ENCODE results near the gene COL24A1.
"Not testable (repeated sequence)": the region's sequence is repeated elsewhere in the genome, so short reads cannot be mapped to it uniquely, and the experiment has no call there.

The COL24A1 gene

DNA sequence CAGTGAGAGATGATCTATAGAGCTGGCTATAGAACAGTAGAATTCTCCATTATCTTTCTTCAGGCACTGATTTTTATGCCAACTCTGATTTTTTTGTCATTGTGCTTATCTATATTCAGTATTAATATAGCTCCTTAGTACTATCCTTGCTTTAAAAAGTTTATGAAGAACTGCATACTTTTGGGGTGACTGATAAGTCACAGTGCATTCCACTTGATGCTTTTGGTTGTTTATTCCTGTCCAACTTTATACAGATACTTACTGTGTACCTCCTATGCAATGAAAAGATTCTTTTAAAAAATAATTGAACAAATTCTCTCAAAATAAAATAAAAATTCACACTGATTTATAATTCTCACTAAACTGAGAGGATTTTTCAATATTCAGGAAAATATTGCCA lies 71.6 kb downstream of the COL24A1 start:
- no peak for DNase-seq (ENCODE audit: low spot score)
- TF ChIP-seq, protein P1, sequence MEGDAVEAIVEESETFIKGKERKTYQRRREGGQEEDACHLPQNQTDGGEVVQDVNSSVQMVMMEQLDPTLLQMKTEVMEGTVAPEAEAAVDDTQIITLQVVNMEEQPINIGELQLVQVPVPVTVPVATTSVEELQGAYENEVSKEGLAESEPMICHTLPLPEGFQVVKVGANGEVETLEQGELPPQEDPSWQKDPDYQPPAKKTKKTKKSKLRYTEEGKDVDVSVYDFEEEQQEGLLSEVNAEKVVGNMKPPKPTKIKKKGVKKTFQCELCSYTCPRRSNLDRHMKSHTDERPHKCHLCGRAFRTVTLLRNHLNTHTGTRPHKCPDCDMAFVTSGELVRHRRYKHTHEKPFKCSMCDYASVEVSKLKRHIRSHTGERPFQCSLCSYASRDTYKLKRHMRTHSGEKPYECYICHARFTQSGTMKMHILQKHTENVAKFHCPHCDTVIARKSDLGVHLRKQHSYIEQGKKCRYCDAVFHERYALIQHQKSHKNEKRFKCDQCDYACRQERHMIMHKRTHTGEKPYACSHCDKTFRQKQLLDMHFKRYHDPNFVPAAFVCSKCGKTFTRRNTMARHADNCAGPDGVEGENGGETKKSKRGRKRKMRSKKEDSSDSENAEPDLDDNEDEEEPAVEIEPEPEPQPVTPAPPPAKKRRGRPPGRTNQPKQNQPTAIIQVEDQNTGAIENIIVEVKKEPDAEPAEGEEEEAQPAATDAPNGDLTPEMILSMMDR (IDR thresholded peaks at IDR 0.05; ENCODE audit: extremely low read depth, missing control alignments): no peak

DNA sequence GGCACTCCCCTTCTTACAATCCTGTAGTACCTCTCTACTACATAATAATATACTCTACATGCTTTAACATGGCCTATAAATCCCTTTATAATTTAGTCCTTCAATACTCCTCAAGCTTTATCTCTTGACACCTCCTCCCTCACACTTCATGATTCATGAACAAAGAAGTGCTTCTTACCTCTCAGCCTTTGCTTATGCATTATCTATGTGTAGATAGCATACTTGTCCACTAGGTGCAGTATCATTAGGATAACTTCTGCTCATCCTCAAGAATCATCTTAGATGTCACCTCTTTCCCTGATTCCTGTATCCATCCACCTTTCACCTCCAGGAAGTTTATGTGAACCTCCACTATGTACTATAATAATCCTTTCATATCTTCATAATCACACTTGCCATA lies 74.4 kb downstream of the COL24A1 start:
- DNase-seq (ENCODE audit: low spot score): no peak

GRCh38 chr1:86072474-86072873 lies 84.1 kb downstream of the COL24A1 start:
- DNase-seq (ENCODE audit: low spot score): not testable (repeated sequence)

More for the DNA sequence above, 74.4 kb downstream of the COL24A1 start:
- TF ChIP-seq, protein P1 (IDR thresholded peaks at IDR 0.05; ENCODE audit: extremely low read depth, missing control alignments): no peak

GRCh38 chr1:86071870-86072269 lies 84.7 kb downstream of the COL24A1 start:
- not testable (repeated sequence) for DNase-seq (ENCODE audit: low spot score)

GRCh38 chr1:86069757-86070145 lies 86.8 kb downstream of the COL24A1 start:
- no peak for DNase-seq (ENCODE audit: low spot score)
- TF ChIP-seq, protein P1 (IDR thresholded peaks at IDR 0.05; ENCODE audit: extremely low read depth, missing control alignments): no peak

DNA sequence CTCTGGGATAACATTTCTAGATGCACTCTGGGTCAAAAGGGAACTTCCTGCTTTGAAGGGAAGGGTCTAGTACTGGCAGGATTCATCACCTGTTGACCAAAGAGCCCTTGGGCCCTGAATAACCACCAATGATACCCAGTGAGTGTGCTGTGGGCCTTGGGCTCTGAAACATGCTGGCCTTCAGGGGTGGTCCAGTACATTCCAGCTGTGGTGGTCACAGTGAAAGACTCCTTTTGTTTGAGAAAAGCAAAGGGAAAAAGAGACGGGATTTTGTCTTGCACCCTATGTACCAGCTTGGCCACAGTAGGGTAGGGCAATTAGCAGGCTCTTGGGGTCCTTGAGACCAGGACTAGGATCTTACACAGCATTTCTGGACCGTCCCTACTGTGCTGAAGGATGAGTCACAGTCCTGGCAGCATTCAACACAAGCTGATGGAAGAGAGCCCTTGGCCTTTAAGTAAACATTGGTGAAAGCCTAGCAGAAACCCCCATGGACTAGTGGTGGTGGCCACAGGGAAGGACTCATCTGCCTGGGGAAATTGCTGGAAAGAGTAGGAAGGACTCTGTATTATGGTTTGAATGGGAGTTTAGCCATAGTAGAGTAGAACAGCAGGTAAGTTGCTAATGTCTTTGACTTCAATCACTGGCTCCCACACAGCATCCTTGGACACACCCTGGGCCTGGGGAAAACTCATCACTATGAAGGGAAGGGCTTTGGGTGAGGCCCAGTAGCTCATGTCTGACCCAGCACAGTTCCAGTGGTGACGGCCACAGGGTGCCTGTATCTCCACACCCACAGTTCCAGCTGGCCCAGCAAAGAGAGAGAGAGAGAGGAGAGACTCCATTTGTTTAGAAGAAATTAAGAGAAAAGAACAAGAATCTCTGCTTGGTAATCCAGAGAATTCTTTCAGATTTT lies 87.5 kb downstream of the COL24A1 start:
- TF ChIP-seq, protein P1 (IDR thresholded peaks at IDR 0.05; ENCODE audit: extremely low read depth, missing control alignments): no peak
- DNase-seq (ENCODE audit: low spot score): no peak

GRCh38 chr1:86068271-86068721 lies 88.3 kb downstream of the COL24A1 start:
- DNase-seq (ENCODE audit: low spot score): no peak
- TF ChIP-seq, protein P1 (IDR thresholded peaks at IDR 0.05; ENCODE audit: extremely low read depth, missing control alignments): no peak

GRCh38 chr1:86067626-86068025 lies 88.9 kb downstream of the COL24A1 start:
- DNase-seq (ENCODE audit: low spot score): no peak
- TF ChIP-seq, protein P1 (IDR thresholded peaks at IDR 0.05; ENCODE audit: extremely low read depth, missing control alignments): no peak
